Measurements from ENCODE around the gene ZNF512B.

The ZNF512B gene

DNA sequence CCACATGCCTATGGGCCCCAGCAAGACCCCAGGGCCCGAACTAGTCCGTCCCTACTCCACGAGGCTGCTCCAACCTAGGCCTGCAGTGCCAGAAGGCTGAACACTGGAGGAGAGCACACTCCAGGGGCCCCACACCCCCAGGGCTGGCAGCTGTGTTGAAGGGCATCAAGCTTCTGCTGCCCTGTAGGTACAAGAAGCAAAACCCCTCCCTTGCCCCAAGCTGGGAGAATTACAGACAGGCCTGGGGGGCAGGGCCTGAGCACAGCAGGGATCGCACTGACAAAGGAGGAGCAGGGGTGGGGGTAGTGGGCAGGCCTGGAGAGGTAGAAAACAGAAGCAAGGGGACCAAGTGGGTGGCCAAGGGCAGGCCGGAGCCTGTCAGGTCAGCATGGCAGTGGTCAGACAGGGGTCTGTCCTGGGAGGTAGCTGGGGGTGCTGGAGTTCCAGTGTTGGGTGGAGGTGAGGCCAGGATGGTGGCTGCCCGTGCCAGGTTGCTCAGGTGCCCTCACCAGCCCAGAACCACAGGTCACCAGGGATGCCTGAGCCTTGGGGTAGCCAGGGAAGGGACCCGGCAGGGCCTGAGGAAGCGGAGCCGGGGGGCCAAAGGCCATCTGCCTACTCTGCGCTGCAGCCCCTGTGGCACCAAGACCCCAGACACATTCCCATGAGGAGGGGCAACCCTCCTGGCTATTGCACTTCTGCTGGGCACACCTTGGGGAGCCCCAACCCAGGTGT lies 10.6 kb downstream of the ZNF512B start:
- no peak for TF ChIP-seq GATA2 (IDR thresholded peaks at IDR 0.05; ENCODE audit: low read depth, low read length)
- TF ChIP-seq GATA3 (IDR thresholded peaks at IDR 0.05; ENCODE audit: low read depth, low read length), result no peak

DNA sequence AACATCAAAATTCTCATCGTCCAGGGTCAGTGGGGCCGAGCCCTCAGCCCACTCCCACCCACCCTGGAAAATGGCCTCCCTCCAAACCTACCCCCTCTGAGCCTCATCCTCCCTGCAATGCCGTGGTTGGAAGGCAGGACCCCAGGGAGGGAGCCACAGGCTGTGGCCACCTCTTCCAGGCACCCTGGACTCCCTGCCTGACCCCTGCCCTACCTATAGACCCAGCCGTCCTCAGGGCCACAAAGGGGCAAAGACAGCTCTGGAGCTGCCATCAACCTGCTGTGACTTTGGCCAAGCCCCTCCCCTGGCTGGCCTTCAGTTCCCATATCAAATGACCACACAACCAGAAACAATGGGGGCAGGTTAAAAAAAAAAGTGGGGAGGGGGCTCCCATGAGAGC lies 11.3 kb downstream of the ZNF512B start:
- TF ChIP-seq GATA3 (IDR thresholded peaks at IDR 0.05; ENCODE audit: low read depth, low read length), result no peak
- no peak for TF ChIP-seq GATA2 (IDR thresholded peaks at IDR 0.05; ENCODE audit: low read depth, low read length)

DNA sequence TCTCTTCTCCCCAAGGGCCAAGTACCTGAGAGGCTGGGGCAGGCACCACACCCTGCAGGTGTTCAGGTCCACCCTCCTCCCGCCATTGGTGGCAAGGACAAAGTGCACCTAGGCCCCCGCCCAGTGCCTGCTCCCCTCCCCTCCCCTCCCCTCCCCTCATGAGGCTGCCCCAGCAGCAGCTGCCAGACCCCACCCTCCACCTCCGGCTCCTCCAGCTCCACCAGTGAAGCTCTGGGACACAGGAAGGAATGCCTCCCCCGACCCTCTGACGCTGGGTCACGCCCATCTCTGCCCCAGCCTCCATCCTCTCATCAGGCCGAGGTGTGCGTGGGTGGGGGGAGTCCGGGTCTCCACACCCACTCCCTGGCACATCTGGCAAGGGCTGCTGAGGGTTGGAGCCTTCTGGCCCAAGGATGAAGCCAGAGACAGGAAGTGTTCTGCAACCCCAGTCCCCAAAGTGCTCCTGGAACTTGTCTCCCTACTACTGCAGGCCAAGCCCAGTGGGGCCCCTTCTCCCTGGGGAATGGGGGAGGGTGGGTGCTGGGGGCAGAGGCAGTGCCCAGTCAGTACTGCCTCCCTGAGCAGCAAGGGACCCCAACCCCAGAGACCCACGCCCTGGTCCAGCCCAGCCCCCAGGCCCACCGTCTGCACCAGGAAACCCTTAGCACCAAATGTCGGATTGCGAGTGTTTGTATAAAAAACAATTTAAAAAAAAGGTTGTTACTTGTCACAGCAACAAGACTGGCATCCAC lies 11.9 kb downstream of the ZNF512B start:
- TF ChIP-seq GATA2 (IDR thresholded peaks at IDR 0.05; ENCODE audit: low read depth, low read length) (no peak), GATA3 (IDR thresholded peaks at IDR 0.05; ENCODE audit: low read depth, low read length) (no peak)

DNA sequence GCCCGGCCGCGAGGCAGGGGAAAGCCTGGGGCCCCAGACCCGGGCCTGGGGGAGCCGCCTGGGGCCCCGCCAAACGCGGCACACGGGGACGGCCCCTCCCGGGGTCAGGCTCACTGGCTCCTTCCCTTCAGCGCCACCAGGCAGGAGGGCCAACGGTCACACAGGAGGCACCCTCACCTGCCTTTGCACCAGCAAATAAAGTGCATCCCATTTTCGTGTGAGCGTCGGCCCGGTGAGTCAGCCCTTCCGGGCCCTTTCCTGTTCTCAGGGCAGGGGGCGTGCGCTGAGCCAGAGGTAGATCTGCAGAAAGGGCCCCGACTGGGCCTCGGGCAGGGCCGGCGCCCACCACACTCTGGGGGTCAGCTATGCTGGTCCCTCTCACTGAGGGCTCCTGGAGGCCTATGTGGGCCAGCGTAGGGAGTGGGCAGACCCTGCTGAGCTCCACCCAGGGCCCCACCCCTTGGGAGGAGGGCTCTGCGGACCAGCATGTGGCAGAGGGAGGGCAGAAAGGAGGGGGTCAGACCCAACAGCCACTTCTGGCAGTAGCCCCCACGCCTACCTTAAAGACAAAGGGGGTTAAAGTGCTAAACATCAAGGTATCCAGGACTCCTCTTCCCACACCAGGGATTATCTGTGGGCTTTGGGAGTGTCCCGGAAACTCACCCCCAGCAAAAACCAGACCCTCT lies 12.6 kb downstream of the ZNF512B start:
- TF ChIP-seq GATA2 (IDR thresholded peaks at IDR 0.05; ENCODE audit: low read depth, low read length), result no peak
- TF ChIP-seq GATA3 (IDR thresholded peaks at IDR 0.05; ENCODE audit: low read depth, low read length), result no peak

DNA sequence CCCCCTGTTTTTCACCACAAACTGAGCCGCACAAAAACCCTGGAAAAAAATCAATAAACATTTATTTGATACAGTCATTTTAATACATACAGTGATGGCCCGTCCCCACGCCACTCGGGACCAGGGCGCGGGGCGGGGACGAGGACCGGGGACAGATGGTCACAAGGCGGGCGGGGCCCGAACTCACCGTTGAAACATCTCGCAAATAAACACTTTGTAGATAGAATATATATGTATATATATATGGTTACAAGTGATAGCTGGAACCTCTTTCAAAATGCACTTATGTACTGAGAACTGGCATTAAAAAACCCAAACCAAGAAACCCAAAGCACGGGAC lies 13.1 kb downstream of the ZNF512B start:
- TF ChIP-seq GATA3 (IDR thresholded peaks at IDR 0.05; ENCODE audit: low read depth, low read length), result no peak
- no peak for TF ChIP-seq GATA2 (IDR thresholded peaks at IDR 0.05; ENCODE audit: low read depth, low read length)

DNA sequence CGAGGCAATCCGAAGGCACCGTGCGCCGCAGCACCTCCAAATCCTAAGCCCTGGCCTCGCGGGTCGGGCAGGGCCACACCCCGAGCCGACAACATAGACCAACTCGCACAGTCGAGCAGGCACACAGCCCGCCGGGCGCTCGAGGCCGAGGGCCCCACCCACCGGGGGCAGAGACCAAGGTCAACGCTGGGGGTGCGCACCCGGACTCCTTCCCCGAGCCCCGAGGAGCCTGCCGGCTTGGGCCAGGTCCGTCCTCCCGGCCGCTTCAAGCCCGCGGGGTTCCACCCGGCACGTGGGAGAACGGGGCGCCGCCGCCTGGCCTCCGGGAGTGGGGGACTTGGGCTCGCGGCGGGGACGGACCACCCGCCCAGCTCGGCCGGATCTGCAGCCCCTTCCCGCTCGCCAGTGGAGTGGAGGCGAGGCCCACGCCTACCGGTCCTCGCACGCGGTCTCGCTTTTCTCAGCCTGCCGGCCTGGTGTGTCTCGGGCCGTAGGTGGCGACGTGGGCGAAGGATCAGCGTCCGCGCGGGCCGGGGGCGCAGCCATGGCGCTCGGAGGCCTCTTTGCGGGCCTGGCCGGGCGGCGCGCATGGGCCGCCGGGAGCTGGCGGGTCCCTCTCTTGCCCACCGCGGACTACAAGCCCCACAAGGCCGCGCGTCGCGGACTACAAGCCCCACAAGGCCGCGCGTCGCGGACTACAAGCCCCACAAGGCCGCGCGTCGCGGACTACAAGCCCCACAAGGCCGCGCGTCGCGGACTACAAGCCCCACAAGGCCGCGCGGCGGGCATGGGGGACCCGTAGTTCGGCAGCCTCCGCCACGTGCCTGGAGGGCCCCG lies 13.7 kb downstream of the ZNF512B start, which contains the start of gene UCKL1:
Gene UCKL1, minus strand, starts transcription at position 590 of the 837 bp plus-strand sequence. Its CDS starts 44 bp downstream, at position 546.
- no peak for TF ChIP-seq GATA3 (IDR thresholded peaks at IDR 0.05; ENCODE audit: low read depth, low read length)
- TF ChIP-seq GATA2 (IDR thresholded peaks at IDR 0.05; ENCODE audit: low read depth, low read length), result no peak

DNA sequence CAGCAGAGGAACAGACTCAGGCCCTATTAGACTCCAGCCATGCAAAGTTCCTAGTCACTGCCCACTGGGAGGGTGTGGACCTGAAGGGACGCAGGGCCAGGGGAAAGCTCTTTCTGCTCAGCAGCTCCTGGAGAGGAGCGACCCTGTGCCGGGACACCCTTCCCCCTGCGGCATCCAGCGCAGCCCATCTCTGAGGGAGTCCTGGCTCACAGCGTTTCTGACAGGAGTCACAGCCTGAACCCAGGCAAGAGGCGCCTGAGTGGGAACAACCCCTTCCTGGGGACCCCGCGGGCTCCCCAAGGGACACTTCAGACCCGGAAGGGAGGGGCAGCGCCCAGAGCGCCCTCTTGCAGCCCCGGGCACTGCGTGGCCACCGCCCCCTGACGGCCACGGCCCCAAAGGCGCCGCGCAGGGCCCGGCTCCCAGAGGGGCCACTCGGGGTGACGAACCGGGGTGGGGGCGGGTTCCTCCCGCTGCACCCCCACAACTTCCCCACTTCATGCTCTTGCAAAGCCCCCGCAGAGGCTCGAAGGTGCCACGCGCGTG lies 14.4 kb downstream of the ZNF512B start:
- TF ChIP-seq GATA2 (IDR thresholded peaks at IDR 0.05; ENCODE audit: low read depth, low read length), result no peak
- no peak for TF ChIP-seq GATA3 (IDR thresholded peaks at IDR 0.05; ENCODE audit: low read depth, low read length)

DNA sequence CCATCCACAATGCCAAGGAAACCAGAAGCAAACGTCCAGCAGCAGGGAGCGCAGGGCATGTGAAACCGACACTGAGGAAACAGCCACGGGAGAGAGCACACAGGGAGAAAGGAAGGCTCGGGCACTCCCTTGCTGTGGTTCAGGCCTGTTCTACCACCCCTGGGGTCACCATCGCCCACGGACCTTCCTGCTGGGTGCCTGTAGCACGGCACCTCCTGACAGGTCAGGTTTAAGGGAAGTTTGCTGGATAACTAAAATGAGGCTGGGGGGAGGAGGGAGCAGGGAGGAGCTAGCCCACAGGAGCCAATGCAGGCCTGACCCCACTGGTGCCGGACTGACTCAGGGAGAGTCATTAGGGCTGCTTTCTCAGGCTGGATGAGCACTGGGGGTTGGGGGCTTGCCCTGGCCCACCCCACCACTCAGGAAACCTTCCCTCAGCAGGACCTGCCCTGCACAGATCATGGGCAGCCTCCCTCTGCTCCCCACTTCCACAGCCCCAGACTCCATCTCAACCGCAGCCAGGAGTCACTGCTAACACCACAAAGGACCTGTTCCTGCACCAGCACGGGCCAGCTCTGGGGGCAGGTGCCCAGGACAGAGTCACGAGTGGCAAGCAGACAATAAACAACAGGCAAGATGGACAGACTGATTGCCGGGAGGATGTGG lies 15.8 kb downstream of the ZNF512B start:
- TF ChIP-seq GATA2 (IDR thresholded peaks at IDR 0.05; ENCODE audit: low read depth, low read length), result no peak
- TF ChIP-seq GATA3 (IDR thresholded peaks at IDR 0.05; ENCODE audit: low read depth, low read length), result no peak

DNA sequence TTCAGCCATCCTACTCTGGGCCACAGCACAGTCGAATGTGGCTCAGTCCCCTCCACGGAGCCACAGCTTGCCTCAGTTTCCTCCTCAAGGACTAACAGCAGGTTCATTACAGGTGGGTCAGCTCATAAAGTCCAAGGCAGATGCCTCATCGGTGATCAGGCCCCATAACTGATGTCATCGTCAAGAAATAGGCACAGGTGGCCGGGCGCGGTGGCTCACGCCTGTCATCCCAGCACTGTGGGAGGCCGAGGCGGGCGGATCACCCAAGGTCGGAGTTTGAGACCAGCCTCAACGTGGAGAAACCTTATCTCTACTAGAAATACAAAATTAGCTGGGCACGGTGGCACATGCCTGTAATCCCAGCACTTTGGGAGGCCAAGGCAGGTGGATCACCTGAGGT lies 17.0 kb downstream of the ZNF512B start:
- TF ChIP-seq GATA3 (IDR thresholded peaks at IDR 0.05; ENCODE audit: low read depth, low read length) (no peak), GATA2 (IDR thresholded peaks at IDR 0.05; ENCODE audit: low read depth, low read length) (no peak)

DNA sequence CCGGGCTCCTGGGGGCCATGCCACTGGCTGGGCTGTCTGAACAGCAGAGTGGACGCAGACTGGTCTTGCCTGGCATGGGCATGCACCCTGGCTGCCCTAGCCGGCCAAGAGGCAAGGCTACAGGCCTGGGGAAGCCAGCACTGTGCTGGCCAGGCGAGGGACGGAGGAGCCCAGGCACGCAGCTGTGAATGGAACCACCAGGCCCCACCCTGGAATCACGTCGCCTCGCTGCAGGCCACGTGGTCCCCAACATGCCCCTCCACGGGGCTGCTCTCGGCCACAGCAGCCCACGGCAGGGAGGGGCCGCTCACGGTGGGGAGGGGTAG lies 17.6 kb downstream of the ZNF512B start:
- TF ChIP-seq GATA2 (IDR thresholded peaks at IDR 0.05; ENCODE audit: low read depth, low read length), result no peak
- TF ChIP-seq GATA3 (IDR thresholded peaks at IDR 0.05; ENCODE audit: low read depth, low read length), result no peak

DNA sequence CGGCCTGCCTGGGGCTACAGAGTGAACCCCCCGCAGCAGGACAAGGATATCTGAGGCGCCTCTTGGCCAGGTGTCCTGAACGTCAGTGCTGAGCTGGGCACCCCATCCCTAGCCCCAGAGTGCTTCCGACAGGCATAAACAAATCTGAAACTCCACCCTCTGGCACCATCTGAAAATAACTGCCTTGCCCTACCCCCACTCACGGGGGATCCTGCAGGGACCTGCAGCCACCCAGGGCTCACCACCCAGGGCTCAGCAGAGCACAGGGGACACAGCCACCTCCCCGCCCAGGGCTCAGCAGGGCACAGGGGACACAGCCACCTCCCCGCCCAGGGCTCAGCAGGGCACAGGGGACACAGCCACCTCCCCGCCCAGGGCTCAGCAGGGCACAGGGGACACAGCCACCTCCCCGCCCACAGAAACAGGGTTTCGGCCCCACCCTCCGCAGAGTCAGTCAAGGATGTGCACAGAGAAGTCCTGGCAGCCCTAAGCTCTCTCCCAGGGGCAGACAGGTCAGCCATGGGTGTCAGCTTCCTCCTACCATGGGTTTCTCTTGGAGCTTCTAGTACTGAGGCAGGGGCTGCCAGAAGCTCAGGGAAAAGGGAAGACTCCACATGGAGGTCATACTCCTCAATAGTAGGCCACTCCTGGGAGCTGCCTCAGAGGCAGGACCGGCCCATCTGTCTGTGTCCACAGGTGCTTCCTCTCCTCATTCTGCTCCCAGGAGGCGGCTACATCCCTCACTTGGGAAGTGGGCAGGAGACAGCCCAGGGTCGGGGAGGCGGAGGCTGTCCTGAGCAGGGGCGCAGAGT lies 18.1 kb downstream of the ZNF512B start:
- no peak for TF ChIP-seq GATA3 (IDR thresholded peaks at IDR 0.05; ENCODE audit: low read depth, low read length)
- no peak for TF ChIP-seq GATA2 (IDR thresholded peaks at IDR 0.05; ENCODE audit: low read depth, low read length)

DNA sequence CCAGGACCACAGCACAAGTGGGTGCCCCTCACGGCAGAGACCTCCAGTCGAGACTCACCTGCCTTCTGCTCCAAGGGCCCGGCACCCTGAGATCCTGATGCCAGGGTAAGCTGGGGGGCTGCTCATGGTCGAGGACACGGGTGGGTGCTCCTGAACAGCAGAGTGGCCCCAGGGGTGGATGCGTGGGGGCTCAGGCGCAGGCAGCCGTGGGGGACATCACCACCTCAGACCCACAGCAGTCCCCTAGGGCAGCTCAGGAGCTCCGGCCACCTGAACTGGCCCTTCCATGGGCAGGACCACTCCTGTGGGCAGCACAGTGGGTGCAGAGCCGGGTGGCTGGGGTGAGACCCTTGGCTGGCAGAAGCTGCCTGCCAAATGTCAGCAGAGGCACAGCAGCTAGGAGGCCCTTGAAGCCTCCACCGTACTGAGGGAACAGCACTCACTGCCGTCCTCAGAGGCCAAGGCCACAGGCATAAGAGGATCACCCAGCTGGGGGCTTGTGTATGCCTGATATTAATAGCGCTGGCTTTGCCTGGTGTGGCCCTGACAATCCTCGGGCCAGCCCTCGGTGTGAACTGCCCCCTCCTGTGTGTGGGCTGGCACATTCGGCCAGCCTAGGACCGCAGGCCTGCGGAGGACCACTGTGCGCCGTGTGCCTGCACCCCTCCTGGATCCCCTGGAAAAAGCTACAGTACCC lies 18.9 kb downstream of the ZNF512B start:
- TF ChIP-seq GATA2 (IDR thresholded peaks at IDR 0.05; ENCODE audit: low read depth, low read length) (no peak), GATA3 (IDR thresholded peaks at IDR 0.05; ENCODE audit: low read depth, low read length) (no peak)

All from SH-SY5Y (cell line).